GM06990 (cell line): ENCODE measurements around the gene ABCB11.

Source experiments
- DNase-seq: peaks from one replicate; pipeline ENCODE4 v3.0.0-alpha.2; 2011; ENCODE audit not compliant: insufficient read length; ENCODE audit errors: extremely low read depth
- H3K27me3 ChIP-seq: replicated peaks from 2 replicates; pipeline ENCODE4 v1.6.0; 2011; ENCODE audit warnings: low read length; ENCODE audit not compliant: control insufficient read depth, insufficient read depth
- H3K36me3 ChIP-seq: 2 replicates; pipeline ENCODE4 v1.5.1; 2011; ENCODE audit warnings: low read length; ENCODE audit not compliant: control insufficient read depth, insufficient read depth
- H3K4me3 ChIP-seq: replicated peaks from 2 replicates; pipeline ENCODE4 v1.5.1; 2011; ENCODE audit warnings: low read depth, mild to moderate bottlenecking, control low read depth, low read length
- CTCF ChIP-seq: IDR thresholded peaks from 2 replicates; pipeline ENCODE4 v1.5.1; 2011; ENCODE audit warnings: low read length, control low read depth, mild to moderate bottlenecking, inconsistent platforms; ENCODE audit not compliant: insufficient read depth, poor library complexity, severe bottlenecking

Gene ABCB11

DNA sequence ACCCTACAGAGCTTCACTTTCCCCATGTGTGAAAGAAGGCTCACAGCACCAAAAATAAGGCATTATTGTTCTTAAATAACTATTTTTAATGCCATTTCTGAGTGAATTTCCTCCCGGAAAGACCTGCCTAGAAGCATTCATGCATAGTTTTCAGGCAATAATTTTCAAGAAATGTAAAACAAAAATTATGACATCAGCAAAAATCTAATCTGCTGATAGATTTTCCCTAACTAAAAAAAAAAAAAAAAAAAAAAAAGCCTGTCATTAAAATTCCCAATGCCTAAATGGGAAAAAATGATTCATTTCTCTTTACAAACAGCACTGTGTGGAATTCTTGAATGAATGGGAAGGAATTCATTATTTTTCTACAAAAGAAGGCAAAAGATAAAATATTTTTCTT is 35.4 kb downstream of the ABCB11 start:
- Histone ChIP-seq H3K27me3 (no peaks in the 10 kb centered on the region), H3K4me3 (no peak overlapping the region), H3K36me3 (no peaks in the 10 kb centered on the region)
- no peak for DNase-seq
- no peak for TF ChIP-seq CTCF

- Histone ChIP-seq H3K27me3 (no peaks in the 10 kb centered on the region), H3K4me3 (no peak overlapping the region), H3K36me3 (no peaks in the 10 kb centered on the region)
- no peak for TF ChIP-seq CTCF
- no peak for DNase-seq
These were observed 37.6 kb downstream of the ABCB11 start for GRCh38 chr2:168993538-168993937.

DNA sequence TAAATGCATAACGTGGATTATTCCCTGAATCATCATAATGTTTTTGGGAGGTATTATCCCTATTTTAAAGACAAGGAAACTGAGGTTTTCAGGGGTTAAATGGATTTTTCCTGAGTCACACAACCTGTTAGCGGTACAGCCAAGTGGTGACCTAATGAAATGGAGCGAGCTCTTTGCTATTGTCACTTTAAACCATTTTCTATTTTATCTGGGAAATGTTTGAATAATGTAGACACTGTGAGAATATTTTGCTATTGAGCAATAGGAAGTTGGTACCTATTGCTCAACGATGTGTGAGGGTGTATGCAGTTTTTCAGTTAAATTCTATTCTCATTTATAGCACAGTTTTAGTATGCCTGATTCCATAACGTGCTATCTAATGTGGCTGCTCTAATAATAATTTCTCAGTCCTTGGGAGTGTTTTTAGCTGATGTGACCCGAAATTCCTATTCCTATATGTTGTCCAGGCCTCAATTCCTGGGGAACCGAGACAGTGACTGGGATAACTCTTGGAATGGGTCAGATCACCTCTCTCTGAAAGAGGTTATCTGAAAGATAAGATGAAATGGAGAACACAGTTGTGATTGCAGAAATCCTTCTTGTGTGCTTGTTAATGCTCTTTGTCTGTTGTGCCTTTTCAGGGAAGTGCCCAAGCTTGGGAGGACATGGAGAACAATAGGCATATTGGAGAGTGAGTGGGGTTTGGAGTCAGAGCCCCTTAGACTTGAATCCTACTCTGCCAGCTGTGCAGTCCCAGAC is 38.4 kb downstream of the ABCB11 start:
- no peak for TF ChIP-seq CTCF
- Histone ChIP-seq H3K27me3 (no peaks in the 10 kb centered on the region), H3K36me3 (no peaks in the 10 kb centered on the region), H3K4me3 (no peak overlapping the region)
- DNase-seq = no peak

DNA sequence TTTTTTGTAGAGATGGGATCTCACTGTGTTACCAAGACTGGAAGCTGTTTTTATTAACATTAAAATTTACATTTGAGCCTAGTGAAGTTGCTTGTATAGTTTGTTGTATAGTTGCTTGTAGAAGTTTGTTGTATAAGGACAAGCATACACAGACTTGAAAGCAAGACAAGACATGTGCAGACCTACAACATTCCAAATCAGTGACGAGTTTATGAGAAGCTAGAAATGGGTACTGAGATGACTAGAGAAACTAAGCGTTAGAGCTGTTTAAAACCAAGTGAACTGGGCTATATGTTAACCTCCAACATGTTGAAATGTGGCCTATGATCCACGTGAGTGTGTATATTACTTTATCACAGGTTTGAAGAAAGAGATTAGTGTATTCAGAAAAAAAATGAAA is 39.1 kb downstream of the ABCB11 start:
- Histone ChIP-seq H3K4me3 (no peak overlapping the region), H3K27me3 (no peaks in the 10 kb centered on the region), H3K36me3 (no peaks in the 10 kb centered on the region)
- no peak for TF ChIP-seq CTCF
- no peak for DNase-seq

DNA sequence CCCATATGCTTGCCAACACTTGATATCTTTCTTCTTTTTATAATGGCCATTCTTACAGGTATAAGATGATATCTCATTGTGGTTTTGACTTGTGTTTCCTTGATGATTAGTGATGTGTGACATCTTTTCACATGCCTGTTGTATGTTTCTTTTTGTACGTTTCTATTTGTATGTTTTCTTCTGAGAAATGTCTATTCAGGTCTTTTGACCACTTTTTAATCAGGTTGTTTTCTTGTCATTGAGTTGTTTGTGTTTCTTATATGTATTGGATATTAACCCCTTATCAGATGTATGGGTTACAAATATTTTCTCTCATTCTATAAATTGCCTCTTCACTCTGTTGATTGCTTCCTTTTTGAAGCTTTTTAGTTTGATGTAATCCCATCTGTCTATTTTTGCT is 42.4 kb downstream of the ABCB11 start:
- Histone ChIP-seq H3K27me3 (no peaks in the 10 kb centered on the region), H3K36me3 (no peaks in the 10 kb centered on the region), H3K4me3 (no peak overlapping the region)
- no peak for DNase-seq
- TF ChIP-seq CTCF = no peak
